GM18499 (cell line): ENCODE results near the gene PSMD5.

Experiments used
- ATAC-seq: cut with Tn5 transposase; IDR thresholded peaks from one replicate; pipeline ENCODE4 v1.9.1; 2021; ENCODE audit warnings: moderate number of reproducible peaks; ENCODE audit not compliant: insufficient read depth, unreplicated experiment

The PSMD5 gene

DNA sequence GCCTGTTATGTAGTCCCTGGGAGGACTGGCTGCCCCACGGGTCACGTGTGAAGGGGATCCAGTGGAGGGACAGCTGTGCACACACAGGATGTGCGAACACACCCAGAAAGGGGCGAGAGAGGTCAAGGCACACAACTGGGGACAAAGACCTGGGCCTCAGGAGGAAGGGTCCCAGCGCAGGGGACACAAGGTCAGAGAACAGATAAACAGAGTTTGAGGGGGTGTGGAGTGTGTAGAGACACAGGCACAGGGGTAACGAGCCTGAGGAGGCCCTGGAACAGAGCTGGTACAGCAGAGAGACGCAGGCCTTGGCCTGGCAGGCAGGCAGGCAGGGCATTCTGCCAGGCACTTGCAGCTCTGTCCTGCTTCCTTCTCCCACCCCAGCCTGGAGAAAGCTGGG, 14.8 kb upstream of the PSMD5 start:
- no peak for ATAC-seq

DNA sequence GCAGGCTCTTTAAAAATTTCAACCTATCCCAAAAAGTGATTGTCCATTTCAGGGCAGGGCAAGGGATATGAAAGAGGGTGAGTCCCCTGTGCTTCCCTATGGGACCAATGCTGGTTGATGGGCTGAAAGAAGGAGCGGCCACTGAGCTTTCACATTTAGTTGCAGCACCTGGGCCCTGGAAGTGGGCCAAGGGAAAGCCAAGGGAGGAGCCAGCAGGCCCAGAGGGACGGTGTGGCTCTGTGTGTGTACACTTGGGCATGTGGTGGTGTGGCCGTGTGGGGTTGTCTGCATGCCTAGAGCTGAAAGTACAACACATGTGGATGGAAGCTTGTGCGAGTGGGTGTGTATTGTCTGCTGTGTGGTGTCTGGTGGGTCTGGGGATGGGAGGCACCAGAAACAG, 14.0 kb upstream of the PSMD5 start:
- no peak for ATAC-seq

DNA sequence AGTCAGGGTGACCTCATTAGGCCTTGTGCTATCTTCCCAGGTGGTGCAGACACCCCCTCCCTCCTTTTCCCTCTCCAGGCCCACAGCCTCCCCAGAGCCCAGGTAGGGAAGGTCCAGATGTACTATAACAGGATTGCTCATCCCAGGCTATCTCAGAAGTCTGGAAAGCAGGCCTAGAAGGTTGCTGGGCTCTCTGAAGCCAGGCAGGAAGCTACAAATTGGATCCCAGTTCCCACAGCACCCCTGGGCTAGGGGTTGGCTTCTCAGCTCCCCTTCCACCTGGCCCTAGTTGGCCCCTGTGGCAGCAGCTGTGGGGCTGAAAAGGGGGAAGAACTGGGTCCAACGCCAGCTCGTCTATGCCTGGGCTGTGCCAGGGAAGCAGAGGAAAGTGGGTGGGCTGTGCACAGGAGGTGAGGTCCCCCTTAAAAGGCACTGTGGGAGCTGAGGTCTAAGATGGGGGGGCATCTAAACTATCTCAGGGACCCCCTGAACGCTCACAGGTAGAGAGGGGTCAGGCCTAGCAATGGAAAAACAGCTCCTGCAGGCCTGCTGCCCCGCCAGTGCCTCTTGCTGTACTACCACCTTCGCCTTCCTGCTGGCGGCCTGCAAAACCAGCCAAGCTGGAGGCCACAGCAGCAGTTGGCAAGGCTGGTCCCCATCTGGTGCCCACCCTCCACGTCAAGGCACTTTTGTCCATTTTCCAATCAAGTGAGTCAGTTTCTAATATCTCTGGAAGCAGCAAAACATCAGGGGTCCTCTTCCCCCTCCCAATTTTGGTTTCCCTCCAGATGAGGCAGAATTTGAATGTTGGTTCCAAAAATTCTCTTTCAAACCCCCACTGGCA, 13.3 kb upstream of the PSMD5 start:
- no peak for ATAC-seq

DNA sequence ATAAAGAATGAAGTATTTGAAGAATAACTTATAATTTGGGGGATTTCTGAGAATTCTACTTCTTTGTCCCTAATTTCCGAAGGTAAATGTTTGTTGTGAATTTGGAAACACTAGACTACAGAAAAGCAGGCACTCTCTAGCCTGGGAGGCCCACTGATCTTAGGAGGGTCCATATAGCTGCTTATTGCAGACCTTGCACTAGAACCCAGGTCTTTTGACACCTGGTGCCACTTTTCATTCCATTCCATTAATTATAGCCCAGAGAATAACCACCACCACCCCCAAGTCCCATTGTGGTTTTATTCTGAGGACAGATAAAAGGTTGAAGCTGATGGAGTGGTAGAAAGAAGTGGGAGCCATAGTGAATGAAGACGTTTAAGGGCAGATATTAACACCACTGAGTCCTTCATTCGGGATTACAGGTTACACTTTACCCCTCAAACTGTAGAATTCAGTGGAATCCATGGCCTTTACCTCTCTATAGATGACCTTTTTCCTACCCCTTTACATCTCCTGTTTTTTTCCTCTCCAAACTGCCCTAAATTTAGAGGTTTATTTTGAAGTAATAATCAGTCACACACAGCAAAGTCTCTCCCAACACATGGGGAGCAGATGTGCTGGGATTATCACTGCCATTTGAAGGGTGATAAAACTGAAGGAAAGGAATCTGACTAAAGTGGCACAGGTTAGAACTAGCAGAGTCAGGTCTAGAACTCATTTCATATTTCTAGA, 12.0 kb upstream of the PSMD5 start:
- no peak for ATAC-seq

DNA sequence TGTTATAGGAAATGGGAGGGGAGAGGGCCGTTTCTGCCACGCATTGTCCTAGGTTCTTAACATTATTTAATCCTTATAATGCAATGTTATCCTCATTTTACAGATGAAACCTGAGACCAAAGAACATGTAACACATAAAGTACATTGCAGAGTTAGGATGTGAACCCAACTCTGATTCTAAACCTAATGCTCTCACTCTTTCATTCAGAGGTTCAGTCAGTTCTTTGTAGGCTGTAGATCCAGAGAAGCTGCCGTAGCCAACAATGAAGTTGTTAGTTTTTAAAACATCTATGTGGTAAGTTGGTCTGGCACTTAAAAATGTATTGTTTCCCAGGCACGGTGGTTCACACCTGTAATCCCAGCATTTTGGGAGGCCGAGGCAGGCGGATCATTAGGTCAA, 10.5 kb upstream of the PSMD5 start:
- ATAC-seq = no peak

DNA sequence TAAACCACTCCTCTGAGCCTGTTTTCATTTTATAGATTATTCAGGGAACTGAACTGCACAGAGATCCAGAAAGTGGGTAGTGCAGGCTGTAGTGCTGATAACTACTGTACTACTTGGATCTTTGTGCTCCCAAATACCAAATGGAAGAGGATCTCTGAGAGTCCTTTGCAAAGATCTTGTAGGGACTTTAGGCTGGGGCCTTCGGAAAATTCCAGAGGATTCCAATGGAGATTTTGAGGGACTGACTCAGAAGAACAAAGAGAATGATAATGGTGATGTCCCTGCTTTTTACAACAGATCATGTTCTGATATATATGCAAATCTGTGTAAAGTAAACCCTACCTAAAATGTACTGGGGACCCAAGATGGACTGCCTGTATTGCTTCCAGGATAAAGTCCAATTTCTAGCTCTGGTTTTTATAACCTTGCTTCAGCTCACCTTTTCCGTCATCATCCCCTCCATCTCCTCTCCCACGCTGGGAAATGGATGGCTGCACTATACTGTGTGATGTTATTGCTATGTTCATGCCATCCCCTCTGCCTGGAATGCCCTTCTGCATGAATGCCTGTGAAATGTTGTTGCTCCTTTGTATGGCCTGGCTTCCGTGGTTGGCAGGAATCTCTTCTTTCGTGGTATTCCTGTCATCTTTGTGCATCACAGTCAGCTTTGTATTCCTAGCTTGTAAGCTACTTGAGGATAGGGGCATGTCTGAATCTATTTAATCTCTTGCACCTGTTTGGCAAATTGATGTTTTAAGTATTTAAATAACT, 9.7 kb upstream of the PSMD5 start:
- no peak for ATAC-seq

DNA sequence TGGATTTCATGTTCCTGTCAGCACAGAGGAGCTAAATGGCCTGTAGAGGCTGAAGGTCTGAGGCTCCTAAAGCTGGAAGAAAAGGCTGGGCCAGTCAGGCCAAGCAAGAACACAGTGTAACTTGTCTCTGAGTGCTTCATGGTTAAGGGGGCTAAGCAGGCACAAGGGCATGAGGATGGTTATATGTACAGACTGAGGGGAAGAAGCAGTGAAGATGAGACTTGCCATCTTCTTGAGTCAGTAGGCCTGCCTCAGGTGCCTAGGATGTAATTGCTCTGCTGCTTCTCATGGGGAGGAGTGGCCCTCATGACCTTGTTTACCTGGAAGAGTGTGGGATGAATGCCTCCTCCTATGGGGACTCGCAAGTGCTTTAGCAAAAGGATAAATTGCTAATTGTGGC, 8.7 kb upstream of the PSMD5 start:
- no peak for ATAC-seq

DNA sequence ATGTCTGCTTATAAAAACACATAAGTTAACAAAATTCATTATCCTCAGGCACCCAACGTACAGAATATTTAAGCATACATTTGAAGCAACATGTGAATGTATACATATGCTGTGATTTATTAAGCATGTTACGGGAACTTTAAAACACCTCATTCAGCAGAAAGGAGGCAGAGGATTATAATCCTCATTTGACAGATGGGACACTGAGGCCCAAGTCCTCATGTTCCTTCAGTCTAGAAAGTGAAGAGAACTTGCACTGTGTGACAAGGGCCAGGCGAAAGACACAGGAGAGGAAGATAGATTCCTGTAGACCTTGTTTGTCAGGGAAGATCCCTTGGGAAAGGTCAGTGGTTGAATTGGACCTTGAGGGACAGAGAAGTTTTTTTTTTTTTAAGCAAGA, 7.6 kb upstream of the PSMD5 start:
- no peak for ATAC-seq

DNA sequence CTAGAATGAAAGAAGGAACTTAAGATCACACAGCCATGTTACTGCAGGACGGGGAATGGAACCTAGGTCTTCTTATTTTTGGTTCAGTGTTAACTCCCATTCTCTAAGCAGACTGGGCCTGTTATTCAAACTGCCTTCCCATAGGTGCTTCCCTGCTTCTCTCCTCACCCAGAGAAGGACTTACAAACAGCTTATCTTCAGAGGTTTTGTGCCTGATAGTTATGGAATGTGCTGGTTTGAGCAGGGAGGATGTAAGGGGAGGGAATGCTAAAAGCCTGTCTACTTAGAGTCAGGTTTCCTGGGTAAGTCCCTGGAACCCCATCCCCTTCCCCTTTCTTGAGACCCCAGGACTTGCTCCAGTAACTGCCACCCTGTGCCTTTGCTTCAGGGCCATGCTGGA, 4.2 kb upstream of the PSMD5 start:
- ATAC-seq = no peak

DNA sequence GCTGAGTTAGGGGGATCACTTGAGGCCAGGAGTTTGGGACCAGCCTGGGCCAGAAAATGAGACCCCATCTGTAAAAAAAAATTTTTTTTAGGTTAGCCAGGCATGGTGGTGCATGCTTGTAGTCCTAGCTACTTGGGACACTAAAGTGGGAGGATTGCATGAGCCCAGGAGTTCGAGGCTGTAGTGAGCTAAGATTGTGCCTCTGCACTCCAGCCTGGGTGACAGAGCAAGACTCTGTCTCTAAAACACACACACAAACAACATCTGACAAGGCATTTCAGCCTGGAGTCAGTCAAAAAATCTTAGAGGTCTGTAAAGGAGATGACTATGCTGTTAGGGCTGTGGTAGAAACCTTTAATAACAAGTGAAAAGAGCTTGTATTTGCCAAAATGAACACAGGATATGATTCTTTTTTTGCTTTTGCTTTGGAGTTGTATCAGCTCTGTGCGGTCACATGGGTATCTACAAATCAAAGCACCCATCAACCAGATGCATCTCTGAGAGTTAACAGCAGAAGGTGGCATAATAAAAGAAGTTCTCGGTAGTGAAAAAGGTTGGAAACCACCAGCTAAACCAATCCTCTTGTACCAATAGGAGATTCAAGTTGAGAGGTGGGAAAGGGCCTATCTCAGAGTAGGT, 3.6 kb upstream of the PSMD5 start:
- ATAC-seq = no peak

DNA sequence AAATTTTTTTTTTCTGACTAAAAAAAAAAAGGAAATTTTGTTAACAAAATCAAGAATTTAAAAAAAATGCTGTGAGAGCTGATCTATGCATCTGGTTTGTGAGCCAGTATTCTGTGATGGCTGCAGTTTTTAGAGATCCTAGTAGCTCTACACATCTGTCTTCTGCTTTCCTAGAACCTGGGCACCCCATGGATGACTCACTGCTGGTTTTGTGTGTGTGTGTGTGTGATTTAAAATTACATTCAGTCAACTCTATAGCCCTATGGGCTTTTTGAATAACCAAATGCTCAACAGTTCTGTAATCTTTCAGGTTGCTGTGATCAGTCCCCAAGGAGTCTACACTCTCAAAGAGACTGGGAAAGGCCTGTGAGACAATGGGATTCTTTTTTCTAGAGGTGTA, 2.5 kb upstream of the PSMD5 start:
- ATAC-seq = no peak

DNA sequence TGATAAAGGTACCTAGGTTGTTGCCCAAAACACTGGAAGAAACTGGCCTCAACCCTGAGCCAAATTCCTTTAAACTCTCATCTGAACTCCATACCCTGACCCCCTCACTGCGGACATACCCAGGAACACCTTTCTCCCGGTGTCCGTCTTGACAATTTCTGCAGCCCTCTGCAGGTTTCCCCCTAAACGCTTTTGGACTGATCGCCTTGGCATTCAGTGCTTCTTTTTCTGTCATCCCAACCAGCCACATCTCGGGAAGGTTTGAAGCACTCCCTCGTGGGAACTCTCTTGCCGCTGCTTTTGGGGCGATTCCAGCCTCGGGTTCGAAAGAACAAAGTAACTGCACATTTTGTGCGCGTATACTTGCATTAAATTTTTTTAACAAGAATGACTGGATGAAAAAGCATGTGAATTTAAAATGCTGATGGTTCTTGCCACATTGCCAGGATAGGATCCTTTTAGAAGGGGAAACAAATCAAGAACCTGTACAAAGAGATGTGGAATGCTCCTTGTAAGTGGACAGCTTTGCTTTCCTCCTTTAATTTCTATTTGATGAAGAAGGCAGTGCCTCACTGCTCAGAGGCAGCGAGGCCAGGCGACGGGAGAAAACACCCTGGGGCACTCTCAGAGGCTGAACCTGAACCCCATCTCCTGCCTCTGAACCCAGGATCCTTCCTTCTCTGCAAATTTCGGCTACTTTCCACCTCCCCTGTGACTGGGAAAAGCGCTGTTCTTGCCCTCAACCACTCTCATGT, 615 bp downstream of the PSMD5 start:
- no peak for ATAC-seq

DNA sequence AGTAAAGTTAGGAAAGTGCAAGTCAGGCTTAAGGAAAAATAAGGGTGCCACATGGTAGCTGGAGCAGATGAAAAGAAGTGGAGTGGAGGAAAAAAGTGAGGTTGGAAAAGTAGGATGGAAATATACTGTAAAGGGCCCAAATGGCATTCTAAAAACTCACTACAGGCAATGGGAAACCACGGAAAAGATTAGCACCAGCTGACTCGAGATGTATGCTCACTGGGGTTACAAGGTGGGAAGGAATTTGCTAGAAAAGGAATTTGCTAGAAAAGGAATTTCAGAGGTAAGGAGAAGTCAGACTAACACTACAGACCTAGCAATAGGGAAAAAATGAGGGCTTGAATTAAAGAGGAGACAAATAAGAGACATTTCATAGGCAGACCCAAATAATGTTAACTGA, 3.6 kb downstream of the PSMD5 start:
- no peak for ATAC-seq

DNA sequence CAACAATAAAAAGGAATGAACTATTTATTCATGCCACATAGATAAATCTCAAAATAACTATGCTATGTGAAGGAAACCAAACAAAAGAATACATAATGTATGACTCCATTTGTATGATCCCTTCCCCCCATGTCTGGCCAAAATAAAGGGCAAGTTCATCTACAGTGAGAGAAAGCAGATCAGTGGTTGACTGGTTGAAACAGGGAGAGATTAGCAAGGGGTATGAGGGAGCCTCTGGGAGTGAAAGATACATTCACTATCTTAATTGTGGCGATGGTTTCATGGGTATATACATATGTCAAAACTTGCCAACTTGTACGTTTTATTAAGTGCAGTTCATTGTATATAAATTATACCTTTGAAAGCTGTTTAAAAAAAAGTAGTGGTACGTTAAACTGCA, 4.8 kb downstream of the PSMD5 start:
- no peak for ATAC-seq

DNA sequence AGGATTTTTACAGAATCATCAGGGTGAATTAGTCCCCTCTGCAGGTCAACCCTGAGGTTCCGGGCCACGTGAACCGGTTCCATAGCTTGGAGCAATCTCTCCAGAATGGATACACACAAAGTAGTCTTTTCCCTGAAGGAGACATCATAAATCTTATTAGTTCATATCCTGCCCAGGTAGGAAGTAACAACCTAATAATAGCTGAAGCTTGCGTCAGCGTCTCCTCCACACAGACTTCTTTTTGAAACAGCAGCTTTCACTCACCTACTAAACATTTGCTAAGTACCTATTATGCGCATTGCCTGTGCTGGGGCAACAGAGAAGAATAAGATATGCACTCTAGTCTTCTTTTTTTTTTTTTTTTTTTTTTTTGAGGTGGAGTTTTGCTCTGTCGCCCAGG, 9.4 kb downstream of the PSMD5 start:
- ATAC-seq = no peak

DNA sequence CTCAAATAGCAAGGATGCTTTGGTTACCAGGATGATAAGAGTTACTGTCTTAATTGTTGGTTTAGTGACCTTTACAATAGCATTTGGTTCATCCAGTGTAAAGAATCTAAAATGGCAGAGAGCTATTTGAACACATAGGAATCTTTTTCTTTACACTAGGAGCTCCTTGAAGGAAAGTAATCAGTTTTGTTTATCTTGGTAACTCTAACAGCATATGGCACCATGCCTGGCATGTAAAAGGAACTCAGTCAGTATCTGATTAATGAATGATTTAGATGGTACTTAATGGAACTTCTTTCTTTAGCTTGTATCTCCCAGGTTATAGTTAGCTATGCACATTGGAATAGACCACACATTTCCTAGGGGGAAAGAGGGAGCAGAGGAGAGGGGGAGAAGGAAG, 9.9 kb downstream of the PSMD5 start:
- ATAC-seq = no peak

DNA sequence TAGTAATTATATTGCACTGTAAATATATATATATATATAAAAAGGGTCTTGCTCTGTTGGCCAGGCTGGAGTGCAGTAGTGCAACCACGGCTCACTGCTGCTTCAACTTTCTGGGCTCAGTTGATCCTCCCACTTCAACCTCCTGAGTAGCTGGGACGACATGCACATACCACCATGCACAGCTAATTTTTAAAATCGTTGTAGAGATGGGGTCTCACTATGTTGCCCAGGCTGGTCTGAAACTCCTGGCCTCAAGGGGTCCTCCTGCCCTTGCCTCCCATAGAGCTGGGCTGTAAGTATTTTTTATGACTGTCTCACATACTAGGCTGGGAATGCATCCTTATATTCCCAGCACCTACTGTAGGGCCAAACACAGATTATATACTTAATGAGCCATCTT, 11.9 kb downstream of the PSMD5 start:
- no peak for ATAC-seq

DNA sequence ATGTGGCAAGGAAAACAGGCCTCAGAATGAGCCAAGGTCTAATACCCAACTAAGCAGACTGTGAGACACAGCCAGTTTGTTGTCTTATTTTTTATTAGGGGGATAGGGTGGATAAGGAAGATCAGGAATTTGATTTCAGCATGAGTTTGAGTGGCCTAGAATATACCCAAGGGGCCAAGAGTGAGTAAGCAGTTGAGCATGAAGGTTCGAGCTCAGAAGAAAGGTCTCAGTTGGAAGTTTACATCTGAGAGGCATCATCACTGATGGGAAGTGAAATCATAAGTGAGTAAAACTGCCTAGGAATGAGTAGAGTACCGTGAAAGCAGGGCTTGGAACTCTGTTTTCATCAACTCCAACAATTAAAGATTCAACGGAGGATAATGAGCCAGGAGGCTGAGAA, 12.6 kb downstream of the PSMD5 start:
- no peak for ATAC-seq

DNA sequence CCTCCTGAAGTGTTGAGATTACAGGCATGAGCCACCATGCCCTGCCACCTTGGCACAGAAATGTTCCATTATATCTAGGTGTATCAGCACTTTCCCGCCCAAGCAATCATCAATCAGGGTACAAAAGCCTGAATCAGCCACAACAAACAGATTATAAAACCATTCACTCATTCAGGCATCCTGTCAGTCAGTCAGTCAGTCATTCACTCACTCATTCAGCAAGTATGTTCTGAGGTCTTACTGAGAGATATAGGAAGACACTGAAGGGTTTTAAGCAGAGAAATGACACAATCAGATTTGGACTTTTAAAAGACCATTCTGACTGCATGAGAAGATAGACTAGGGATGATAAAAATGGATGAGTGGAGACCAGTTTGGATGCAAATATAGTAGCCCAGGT, 13.1 kb downstream of the PSMD5 start:
- no peak for ATAC-seq

DNA sequence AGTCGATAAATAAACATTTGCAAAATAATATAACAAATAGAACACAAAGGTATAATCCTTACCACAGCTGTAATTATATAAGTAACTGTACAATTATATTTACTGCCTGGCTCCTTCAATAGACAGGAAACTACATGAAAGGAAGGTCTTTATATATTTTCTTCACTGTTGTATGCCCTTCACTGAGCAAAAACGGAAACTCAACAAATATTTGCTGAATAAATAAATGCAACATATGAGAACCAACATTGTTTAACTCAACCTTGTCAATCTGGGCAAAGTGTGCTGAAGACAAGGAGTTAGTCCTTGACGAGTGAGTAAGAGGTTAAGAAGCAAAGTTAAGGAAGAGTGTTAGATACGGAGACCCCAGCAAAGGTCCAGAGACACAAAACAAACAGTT, 22.6 kb downstream of the PSMD5 start:
- ATAC-seq = no peak
